GM18868 (cell line): ENCODE results near the gene KNCN.

ENCODE experiments used
- ATAC-seq: cut with Tn5 transposase; IDR thresholded peaks from one replicate; pipeline ENCODE4 v1.9.1; 2021; ENCODE audit warnings: mild to moderate bottlenecking, moderate library complexity; ENCODE audit not compliant: unreplicated experiment

The KNCN gene

DNA sequence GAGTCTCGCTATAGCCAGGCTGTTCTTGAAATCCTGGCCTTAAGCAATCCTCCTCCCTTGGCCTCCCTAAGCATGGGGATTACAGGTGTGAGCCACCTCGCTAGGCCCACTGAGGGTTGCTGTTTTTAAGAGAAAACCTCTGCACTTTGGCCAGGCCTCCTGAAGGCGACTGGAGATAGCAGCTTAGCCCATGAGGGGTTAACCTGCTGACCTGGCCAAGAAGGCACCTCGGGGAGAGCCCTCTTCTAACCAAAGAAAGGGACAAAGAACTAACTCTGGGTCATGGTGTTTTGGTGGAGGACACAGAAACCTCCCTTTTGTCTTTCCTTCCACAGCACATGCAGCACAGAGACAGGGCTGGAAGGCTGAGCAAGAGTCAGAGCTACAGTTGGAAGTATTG is 17.7 kb upstream of the KNCN start:
- ATAC-seq = no peak

DNA sequence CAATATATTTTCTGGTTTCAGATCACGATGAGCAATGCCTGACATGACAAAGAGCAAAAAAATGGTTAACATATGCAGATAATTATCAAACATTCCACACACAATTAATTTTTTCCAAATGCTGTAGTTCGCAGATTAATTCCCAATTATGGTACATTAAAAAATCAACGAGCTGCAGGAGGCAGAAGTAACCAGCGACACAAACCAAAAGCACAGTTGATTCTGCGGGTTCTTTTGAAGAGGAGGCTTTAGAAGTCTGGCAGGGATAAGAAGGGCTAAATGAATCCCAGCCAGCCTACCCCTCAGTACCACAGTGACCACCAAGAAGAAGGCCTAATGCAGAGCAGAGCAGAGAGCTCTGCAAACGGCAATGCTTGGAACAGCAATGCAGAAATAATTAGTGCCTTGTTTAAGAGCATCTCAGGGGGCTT is 17.0 kb upstream of the KNCN start:
- ATAC-seq = no peak

DNA sequence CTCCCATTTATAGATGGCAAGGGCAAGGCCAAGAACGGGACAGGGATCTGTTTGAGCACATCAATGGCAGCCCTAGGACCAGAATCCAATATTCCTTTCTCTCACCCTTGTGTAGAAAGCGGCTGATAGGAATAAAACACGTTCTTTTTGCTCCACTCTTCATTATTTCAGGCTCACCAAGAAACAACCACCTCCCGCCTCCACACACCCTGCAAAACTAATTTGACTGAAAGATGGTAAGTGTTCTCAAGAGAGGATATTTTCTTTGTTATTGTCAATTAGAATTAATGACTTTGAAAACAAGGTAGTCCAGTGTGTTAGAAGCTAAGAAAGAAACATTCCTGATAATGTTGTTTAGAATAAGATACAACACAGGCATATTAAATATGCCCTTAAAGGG is 11.9 kb upstream of the KNCN start:
- no peak for ATAC-seq

DNA sequence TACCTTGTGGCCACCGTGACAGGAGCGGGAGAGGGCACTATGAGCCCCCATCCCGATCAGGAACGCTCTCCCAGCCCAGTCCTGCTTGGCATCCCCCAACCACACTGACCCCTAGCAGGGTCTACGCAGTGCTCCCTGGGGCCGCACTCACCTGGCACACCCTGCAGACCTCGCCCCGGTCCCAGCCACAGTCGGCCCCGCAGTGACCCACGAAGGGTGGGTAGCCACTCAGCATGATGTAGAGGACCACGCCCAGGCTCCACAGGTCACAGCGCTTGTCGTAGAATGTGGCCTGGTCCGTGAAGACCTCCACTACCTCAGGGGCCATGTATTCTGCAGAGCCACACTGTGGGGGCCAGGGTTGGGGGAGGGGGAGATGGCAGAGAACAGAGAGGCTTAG is 11.1 kb upstream of the KNCN start:
- ATAC-seq = no peak

DNA sequence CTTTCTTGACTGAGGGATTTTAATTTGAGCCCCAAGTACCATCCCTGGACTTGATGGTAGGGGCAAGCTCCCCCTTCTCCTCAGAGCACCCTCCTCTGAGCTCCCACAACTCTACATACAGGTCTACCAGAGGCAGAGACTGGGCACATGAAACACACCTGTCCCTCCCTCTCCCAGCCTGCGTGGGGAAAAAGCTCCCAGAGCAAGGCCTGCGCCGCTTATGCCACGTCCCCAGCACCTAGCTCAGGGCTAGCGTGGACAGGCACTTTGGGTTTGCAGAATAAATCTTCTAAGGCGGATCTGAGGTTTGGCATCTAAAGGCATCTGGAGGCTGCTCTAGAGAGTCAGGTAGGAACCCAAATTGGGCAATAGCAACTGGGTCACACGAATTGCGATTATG is 7.5 kb upstream of the KNCN start:
- no peak for ATAC-seq

DNA sequence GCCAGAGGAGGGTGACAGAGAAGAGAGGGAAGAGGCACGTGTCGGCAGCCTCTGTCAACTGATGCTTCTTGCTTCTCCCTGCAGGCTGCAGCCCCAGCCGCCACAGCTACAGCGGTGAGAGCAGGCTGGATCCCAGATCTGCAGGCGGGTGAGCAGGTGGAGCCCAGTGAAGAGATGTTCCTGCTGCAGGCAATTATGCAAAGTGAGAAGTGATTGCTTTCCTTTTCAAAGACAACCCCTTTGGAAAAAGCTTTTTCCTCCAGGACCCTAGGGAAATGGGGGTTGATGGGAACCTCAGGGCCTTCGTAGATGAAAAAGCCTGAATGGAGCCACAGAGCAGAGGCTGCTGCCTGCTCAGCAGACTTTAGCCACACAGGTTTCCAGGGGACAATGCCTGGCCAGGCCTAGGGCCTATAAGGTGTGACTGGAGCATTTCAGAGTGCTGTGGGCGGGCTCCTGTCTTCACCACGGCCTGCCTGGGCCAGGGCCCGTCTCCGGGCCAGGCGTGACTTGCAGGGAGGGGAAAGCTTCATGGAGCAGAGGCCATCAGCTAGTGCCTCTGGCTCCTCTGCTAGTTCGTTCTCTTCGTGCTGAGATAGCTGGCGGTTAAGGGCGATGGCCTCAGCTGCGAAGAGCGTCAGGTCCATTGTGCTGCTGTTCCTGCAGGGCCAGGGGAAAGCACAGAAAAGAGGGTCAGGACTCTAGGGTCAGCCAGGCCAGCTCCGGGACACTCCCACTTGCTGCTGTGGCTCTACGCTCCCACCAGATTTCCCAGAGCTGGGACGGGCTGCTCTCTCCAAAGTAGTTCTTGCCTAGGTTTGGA is 6.9 kb upstream of the KNCN start:
- no peak for ATAC-seq

DNA sequence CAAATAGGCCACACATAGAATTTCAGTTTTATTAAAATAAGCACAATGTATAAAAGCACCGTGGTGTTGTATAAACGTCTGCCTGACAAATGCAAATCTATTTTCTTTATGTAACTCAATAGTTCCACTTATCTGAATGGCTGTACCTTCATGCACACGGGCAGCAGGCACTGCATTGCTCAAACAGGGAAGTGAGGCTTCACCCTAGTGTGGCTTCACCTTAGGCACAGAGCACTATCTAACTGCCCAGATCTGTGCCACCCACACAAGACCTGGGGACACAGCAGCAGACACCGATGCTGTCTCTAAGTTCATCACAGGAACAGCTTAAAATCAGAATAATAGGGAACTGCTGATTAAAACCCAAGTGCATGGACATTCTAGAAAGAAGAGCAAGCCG is 6.0 kb upstream of the KNCN start:
- no peak for ATAC-seq

DNA sequence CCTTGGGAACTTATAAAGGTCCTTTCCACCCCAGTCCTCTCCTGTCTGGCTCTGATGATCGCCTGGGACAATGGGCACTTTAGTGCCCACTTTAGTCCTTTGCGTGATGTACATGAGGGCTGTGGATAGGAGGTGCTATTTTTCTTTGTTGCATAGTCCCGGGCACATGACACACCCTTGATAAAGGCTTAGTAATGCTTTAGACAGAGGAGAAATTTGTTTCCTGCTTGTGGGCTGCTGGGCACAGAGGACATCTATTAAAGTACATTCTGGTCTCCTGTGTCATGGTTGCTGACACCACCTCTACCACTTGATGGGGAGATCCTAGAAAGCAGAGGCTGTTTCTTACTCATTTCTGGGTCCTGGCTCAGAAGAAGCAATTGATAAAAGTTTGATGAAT is 5.4 kb upstream of the KNCN start:
- no peak for ATAC-seq

DNA sequence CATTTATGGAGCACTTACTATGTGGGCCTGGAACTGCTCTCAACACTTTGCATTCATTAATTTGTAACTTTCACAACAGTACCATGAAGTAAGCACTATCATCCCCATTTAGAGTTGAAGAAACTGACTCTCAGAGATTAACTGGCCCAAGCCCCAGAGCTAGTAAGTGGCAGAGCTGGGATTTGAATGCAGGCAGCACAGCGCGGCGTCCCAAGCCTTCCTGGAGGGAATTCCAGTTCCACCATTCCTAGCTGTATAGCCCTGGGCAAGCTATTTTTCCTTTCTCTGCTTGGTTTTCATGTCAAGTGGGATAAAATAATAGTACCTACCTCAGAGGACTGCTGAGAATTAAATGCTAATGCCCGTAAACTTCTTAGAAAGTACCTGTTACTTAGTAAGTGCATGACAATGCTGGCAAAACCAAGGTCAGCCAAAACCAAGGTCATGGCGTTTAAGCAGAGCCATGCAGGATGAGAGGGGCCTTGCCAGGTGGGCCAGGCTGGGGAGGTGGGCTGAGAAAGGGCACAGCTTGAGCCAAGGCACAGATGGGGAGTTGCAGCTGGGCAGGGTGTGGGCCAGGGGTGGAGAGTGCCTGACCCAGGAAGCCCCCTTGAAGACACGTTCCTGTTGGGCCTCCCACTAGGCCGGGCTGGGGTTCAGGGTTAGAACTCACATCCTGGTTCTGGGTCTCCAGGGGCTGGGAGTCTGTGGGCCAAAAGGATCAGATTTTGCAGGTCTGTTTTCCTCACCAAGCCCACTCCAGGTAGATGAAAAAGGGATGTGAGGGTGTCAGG is 4.6 kb upstream of the KNCN start:
- no peak for ATAC-seq

DNA sequence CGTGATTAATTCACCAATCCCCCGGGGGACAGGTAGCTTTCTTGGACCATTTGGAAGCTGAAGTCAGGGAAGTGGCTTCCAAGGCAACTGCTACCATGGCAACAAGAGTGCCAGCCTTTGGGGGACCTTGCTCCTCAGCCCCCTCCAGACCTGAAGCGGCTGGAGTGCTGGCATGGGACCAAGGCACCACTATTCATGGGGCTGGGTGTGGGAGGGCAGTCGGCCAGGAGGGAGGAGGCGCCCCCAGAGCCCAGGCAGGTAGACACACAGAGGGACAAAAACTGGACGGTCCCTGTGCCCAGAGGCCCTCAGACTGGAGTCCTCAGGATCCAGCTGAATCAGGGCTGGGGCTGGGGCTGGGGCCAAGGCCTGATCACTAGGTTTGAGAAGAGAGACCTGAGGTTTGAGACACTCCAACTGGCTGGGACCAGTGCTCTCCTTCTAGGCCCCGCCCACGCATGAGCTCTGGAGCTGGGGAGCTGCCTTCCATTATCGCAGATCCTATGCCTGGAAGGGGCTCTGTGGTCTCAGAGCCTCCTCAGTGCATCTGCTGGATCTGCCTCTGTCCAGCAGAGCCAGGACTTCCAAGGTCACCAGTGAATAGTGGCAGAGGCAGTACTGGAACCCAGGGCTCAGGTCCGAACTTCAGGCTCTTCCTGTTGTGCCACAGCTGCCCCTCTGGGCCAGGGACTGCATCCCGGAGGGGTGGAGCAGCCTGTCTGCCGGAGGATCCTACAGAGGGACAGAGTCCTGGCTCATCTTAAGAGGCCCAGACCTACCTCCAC is 3.3 kb upstream of the KNCN start:
- ATAC-seq = no peak

DNA sequence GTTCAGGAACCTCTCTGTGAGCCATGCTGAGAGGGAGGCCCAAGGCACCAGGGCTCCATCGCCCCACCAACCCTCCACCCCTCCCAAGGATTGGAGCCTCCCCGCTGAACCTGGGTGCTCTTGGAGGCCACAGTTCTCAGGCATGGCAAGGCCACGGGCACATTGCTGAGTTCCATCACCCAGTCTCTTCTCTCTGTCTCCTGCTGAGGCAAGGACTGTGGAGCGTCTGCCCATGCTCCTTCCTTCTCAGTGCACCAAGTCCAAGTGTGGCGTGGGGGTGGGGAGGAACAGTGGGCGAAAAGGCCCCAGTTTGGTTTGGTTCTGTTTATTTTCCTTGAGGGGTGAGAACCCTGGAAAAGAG is 2.8 kb upstream of the KNCN start:
- no peak for ATAC-seq

DNA sequence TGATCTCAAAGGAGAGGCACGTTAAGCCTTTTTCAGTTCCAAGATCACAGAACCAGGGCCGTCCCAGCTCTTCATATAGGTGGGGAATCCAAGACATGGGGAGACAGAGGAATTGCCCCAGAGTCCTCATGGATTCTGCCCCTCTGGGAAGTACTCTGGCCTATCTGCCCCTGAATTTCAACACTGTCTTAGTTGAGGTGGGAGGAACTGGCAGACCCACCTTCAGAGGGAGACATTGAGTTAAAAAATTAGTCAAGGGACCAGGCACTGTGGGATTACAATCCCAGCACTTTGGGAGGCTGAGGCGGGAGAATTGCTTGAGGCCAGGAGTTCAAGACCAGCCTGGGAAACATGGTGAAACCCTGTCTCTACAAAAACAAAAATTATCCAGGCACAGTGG is 2.1 kb upstream of the KNCN start:
- ATAC-seq = no peak

DNA sequence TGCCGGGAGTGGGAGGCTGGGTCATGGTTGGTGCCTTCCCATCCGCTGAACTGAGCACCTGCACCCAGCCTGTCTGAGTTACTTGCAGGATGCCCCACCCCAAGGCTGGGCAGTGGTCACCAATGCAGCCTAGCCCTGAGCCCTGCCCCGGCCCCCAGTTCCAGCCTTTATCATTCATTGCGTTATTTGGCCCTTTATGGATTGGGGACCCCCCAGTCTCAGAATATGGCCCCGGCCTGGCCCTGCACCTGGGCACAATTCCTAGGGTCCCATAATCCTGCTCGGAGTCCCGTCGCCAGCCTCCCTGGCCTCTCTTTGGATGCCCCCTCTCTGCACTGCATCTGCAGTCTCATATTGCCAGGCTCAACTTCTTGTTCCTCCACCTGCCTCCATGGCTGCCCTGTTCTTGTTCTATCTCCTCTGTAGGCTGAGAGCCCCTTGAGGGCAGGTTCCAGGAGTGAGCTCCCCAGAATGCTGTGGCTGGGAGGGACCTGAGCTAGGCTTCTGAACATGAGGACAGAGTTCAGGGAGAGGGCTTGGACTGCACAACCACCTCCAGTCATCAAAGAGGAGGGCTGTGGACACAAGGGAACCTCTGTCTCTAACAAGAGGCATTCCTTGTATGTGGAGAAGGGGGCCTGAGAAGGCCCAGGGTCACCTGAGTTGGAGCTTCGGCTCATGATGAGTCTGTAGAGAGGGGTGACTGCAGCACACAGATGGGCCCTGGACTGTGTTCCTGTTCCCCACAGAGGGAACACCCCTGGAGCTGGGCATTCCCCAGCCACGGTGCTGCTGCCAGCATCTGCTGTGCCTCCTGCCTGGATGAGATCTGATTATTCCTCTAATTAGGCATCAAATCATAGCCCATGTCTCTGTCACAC is 1.1 kb upstream of the KNCN start:
- ATAC-seq = no peak

DNA sequence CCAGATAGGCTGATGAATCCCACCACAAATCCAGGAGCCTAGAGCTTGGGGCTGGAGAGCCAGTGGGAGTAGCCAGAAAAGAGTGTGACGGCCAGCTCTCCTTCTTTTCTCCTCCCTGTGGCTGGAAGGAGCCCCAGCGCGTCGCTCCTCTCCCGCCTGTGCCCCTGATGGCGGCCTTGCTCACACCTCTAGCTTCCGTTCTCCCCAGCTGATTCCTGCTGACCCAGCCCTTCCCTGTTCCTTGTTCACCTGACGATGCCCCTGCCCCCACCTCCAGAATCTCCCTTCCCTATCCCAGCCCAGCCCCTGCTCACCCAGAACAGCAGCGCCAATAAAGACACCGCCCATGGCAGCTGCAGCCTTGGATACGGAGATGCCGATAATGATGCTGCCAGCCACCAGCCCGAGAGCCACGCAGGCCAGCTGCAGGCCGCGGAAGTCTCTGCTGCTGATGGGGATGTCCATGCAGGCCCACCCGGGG is 656 bp downstream of the KNCN start:
- no peak for ATAC-seq

DNA sequence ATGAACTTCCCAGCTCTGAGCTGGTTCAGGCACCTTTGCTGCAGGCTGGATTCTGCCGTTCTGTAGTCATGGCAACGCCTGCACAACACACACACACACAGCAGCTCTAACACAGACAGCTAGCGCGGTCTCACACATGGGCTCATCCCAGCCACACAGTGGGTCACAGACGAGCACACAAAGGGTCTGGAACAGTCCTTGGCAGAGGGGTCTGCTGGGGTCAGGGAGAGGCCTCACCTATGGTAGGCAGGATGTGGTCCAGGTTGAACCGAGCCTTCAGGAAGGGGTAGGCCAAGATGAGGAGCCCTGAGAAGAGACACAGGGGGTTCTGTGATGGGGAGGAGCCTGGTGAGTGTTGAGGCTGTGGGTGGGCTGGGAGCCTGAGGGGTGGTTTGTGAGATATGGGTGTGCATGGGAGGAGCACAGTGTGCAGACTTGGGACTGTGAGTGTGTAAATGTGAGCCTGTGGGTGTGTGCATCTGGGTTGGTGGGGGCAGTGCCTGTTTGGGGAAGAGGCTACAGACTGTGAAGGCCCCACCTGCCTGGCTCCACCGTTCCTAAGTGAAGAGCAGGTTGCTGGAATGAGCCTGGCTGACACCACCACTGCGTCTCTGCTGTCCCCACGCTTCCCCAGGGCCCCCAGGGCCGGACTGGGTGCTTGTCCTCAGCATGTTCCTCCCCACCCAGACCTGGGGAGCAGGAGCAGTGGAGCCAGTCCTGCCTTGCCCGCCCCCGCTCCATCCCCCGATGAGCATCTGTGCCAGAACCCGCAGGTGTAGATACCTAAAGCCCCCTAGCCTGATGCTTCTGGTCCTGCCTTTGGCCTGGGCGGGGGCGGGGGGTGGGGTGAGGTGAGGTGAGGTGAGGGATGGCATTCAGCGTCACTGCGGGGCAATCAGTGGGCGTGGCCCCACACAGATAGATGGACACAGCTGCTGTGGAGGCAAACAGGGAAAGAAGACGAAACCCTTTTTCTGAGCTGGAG is 1.5 kb downstream of the KNCN start:
- ATAC-seq = no peak

DNA sequence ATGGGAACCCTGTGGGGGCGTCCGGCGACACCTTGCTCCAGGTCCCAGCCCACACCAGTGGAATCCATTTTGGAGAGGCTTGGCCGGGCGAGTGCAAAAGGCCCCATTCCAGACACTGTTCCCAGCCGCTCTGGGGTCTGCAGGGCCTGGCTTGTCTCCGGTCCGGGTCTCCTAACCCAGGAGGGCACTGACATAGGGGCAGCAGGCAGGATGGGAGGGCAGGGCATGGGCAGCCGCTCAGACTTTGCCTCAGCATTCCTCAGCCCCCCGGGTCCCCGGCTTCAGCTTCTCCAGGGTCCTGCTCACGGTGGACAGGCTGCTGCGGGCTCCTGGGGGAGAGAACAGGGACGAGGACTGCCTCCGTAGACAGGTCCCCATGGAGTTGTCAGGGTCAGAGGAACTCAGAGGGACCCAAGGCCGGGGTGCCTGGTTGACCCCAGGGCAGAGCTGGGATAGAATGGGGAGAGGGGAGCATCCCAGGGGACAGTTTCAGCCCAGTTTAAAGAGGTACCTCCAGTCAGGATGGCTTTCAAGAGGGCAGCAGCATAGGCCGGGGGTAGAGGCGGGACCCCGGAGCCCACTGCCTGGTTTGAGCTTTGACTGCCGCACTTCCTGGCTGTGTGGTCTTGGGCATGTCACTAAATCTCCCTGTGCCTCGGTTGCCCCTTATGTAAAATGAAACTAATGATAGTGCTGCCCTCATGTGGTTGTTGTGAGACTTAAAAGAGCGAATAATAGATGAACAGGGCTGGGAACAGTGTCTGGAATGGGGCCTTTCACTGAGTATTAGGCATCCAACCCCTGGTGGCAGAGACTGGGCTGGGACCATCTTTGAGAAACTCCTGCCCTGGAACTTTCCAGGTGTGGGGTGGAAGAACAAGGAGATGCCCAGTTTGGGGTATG is 3.7 kb downstream of the KNCN start:
- peak; percentile 53 for ATAC-seq

DNA sequence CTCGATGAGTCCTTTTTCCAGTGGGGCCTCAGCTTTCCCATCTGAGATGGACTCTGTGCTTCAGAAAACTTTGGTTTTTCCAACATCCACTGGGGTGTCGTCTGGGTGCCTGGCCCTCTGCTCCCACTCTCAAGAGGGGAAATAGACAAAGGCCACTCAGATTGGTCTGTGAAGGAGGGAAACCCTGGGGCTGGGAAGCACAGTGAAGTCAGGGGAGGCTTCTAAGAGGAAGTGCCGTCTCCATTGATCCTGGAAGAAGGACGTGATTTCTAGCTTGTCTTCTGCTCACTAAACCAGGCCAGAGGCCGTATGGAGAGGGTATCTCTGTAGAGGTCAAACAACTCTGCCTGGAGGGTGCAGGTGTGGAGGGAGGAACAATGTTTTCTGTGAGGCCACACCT is 5.2 kb downstream of the KNCN start:
- ATAC-seq = no peak

DNA sequence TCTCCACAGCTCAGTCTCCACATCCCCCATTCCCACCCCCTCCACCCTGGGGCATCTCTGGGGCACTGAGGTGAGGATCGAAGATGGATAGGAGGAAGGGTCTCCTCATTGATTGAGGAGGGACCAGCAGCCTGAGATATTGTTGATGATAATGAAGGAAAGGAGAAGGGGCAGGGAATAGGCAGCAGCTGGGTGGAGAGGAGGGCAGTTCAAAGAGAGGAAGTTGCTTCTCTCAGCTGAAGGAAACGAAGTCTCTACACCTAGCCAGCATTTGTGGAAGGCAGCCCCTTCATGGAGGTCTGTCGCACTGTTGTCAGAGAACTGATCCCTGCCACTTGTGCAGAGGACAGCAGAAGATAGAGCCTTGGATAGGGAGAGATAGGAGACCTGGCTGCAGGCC is 5.7 kb downstream of the KNCN start:
- no peak for ATAC-seq
